ENCODE results near the gene PSAP.

The PSAP gene

DNA sequence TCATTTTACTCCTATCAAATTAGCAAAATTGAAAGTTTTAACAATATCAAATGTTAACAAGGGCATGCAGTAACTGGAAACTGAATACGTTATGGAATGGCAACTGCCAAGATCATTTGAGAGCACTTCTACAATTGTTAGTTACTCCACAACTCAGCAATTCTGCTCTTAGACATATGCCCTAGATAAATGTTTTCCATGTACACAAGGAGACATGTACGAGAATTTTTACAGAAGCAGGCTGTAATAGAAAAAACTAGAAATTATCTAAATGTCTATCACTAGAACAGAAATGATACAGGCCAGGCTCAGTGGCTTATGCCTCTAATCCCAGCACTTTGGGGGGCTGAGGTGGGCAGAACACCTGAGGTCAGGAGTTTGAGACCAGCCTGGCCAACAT lies 7.0 kb downstream of the PSAP start:
- DNase-seq, result no peak

DNA sequence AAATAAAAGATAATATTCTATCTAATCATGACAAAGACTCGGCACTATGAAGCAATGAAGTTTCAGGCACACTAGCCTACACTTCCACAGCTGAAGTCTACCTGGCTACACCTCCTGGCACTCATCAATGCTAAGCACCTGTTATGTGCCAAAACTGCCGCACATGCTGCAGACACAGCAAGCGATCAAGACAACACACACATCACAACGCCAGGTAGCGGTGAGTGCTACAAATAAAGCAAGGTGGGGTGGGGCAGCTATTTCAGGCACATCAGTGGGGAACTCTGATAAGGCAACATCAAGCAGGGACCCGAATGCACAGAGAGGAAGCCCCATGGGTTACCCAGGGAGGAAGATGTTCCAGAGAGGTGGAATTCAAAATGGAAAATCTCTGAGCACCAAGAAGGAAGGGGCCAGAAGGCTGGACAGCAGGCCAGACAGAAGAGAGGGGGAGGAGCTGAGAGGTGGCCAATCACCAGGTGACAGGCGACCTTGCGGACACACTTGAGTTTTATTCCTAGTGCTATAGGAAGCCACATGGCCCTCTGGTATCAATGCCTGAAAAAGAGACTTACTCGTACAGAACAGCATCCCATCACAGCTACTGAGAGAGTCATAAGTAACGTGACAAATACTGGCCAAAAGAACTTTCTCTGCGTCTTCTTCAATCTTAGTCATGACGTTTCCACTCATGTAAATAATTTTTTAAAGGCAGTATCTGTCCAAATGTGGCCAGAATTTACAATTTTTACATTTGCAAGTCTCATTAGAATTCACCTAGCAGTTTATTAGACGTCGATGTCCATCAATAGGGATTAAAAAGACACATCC lies 8.0 kb downstream of the PSAP start:
- DNase-seq, result no peak

DNA sequence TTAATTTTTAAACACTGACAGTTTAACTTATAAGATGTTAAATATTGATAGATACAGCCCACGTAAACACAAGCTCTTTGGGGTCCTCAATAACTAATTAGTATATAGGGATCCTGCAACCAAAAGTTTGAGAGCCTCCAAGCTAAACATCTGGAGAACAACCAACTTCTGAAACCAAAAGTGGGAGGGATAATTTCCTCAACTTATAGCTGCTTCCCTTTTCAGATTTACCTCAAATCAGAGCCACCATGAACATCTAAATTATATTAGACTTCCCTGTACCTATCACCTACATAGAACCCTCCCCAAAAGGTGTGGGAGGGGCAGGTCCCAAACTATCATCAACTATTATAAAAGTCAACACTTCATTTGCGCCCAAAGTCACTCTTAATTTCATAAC lies 8.6 kb downstream of the PSAP start:
- DNase-seq, result no peak

DNA sequence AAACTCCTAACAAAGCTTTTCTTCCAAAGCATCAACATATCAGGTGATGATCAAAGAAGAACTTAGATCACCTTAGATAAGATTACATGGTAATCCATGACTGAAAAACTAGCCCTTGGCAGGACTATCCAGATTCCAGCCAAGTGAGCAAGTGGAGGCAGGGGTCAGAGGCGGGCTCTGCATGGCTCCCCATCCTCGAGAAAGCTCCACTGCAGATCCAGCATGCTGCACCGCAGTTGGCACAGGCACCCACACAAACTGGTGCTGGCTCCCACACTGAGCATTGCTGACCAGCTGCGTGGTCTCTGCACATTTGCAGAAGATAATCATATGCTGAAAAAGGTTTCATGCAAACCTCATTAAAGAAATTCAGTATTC lies 10.1 kb downstream of the PSAP start:
- DNase-seq, result no peak

DNA sequence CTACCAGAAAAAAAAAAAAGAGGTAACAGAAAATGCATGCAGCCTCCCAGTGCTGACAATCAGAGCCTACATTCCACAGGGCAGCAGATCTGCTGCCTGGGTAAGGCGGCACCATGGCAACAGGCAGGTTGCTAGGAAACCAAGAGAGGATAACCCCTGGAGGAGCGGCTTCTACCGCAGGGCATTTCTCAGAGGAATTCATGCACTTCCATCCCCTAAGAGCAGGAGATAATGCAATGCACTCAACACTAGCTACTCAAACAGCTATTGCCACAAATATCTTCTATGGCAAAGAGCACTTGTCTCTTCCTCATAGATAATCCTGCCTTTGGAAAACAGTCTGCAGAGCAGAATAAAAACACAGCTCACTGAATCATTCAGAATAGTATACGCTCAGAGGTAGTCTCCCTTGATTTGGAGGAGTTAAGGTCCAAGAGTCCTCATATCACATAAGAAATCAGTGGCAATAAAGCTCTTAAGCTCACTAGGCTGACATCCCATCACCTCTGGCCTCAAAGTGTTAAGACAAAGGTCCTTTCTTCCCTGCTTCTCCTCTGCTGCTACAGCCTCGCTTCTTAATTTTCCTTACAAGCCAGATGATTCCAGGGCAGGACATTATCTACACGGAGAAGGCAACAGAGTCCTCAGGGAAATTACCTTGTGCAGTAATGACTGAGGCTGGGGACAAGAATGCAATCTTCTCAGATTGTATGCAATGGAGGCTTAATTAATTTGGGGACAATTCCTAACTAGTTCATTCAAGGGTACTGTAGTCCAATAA lies 10.7 kb downstream of the PSAP start:
- no peak for DNase-seq

DNA sequence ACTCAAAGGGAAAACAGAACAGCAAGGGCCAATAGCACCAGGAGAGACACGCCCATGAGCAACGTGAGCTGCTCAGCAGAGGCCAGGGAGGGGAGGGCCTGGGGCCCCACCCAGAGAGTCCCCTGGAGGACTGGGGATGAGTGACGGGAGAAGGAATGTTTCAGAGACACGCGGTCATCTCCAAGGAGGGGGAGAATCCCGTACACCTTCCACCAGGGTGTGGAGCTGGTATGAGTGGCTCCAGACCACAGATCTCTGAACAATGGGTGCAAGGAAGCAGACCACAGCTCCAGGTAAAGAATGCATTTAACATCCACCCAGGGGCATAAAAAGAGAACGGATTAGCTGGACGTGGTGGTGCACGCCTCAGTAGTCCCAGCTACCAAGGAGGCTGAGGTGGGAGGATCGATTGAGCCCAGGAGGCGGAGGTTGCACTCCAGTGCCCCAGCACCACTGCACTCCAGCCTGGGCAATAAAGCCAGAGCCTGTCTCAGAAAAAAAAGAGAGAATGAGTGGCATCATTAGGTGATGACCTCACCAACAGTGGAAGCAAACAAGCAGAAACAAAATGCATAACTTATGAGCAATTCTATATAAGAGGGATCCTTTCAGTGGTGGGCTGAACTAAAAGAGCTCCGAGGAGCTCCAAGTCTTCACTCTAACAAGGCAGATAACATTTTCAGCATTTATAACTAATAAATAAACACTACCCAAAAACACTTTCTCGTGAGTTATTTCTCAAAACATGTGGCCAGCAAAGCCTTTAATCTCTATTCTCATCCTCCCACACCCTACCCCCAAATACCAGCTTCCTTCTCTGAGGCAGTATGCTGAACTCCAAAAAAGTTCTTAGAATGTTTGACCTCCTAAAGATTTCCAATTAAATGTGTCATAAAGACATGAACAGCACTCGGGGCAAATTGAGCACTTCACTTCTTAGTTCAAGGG lies 12.5 kb downstream of the PSAP start:
- DNase-seq, result no peak

DNA sequence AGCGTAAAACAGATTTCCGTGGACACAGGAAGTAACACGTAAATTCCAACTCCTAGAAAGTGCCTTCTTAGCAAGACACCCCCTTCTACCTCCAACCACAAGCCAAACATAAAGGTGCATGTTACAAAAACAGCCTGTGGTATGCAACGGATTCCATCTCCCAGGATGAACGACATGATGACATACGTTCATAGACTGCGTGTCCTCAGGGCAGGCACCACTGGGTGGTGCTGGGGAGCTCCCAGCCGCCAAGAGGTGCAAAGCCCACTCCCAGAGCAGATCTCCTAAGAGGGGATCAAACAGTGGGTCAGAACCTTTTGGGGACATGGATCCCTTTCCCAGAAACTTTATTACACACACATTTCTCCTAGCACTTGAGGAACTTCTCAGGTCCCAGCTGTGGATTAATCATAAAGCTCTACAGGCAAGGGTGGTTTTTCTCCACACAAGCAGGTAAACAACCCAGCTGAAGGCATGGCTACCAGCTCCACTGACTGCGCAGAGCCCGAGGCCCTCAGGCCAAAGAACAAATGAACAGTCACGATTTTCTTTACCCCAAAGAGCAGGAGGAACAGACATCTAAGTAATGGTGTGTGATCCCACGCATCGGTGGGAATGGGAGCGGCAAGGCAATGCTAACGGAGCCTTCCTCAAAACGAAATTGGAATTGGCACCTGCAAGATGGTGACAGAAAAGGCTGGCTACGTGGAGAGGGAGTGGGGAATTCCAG lies 13.8 kb downstream of the PSAP start:
- DNase-seq, result no peak

DNA sequence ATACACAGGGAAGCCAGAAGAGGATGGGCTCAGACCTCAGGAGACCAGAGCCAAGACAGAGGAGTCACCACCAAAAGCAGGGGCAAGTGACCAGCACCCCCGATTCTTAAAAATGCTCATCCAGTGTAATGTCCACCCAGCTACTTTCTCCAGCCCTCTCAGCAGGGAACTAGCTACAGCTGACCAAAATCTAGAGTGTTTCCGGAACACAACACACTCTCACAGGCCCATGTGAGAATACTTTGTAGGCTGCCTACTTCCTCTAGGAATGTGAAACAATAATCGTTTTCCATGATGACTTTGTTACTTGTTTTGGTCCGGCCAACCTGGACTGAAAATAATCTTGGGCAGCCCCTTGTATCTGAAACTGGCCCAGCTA lies 14.5 kb downstream of the PSAP start:
- DNase-seq, result no peak

DNA sequence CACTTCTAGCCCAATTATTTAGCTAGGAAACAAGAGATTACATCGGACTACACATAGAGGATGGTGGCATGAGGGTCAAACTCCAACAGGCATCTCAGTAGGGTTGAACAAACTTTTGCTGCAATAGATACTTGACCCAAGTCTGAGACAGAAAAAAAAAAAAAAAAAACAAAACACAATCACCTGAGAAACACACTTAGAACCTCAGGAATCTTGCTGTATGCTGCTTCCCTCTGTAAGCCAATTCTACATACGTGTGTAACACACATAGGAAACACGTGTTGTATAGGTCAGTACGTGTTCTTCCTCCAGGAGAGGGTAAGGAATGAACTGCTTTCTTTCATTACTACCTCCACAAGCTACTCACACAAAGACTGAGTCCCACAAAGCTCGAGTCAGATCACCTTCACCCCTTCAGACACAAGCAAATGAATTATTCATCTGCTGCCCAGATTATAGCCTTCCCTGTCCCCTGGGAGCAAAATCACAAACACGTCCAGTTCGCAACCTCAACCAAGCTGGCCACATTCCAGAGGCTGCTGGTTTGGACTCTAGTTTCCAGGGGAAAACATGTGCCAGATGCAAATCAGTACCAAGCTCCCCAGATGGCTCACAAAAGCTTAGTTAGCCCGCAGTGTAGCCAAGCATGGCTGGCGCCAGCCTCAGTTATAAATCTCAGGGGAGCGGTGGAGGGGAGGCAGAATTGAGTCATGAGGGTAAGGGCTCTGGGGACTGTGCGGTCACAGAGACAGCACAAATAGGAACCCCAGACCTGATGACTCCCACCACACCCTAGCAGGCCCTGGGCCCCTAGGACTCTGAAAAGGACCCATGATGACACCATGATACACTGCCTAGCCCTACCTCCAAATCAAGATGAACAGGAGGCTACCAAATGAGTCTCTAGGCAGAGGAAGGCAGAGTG lies 15.1 kb downstream of the PSAP start:
- no peak for DNase-seq

DNA sequence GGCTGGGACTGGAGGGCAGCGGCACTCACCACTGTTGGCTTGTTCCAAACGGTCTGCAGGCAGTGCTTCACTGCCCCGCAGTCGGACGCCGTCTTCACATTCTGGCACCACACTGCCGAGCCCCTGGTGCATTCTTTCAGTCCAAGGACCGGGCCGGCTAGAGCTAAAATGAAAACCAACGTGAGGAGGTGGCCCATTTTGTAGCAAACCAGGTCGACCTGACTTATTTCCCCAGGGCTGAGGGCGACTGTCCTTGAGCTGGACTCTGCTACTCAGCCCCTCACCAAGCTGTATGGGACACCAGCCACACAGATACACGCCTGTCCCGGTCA lies 16.7 kb downstream of the PSAP start:
- DNase-seq, result no peak

DNA sequence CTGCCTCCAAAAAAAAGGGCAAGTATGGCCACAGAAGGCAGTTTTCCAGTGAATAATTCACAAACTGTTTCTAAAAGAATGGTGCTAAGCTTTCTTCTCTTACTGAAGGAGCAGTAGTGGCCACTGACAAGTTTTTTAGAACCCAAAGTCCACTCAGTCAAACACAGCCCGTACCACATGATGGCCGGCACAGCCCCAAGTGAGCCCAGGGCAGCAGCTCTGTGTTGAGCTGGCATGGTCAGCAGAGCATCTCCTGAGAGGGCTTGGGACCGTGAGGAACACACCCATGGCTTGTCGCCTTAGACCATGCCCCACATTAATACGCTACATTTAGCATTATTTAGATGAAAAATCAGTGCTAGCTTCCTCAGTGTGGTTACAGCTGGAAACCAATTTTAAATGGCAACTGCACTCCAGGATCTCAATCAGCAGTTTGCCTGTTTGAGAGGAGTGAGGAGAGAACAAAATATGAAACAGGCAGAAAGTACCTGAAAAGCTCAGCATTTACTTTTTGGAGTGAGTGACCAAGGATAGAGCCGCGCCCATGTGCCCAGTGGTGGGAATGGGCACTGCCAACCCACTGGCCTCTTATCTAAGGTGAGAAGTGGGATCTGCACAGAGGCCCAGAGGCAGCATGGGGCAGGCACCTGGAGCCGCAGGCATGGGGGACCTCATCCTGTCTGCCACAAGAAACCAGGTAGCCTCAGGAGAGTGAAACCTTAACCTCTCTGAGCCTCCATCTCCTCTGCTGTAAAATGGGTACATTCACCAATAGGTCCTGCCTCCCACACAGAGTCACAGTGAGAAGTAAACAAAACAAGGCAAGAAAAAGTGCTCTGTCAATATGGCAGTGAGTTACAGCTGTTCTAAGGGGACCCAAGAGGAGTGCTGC lies 17.4 kb downstream of the PSAP start:
- DNase-seq, result no peak

DNA sequence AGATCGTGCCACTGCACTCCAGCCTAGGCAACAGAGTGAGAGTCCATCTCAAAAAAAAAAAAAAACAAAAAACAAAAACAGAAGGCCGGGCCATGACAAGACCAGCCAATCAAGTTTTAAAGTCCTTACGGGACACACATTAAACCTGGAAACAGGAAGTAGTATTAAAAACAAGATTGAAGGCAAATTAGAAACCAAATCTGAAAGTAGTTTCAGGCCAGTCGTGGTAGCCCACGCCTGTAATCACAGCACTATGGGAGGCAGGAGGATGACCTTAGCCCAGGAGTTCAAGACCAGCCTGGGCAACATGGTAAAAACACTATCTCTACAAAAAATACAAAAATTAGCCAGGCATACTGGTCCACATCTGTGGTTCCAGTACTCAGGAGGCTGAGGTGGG lies 18.1 kb downstream of the PSAP start:
- DNase-seq, result no peak

DNA sequence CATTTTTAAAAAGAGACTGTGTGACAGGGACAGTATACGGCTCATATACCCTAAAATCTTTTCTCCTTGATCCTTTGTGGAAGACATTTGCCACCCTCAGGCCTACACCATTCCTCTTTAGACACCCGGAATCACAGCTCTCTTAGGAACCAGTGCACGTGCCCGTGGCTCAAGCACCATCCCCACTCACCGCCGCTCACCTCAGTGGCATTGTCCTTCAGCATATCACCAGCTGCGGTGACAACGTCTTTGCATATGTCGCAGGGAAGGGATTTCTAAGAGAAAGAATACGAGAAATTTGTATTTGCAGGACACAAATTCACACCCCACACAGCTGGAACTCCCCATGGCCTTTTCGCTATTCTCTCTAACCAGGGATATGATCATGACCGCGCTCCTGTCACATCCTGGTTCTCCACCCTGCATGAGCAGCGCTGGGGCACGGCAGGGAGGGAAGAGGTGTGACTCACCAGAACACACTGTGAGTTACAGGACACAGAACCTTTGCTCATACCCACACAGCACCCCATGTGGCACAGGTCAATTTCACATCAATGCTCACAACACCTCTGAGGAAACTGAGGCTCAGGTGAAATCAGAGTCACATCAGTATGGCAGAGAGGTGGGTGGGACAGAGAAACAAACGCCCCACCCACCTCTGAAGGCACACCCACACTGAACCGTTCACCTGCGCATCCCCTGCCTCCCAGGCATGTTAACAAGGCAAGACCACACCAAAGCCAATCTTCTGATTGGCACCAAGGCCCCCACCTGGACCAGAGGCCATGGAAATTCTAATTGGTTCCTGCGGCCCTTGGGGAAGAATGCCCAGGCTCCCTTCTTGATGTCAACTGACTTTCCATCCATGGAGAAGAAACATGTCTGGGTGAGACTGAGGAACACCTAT lies 19.2 kb downstream of the PSAP start:
- DNase-seq, result no peak

DNA sequence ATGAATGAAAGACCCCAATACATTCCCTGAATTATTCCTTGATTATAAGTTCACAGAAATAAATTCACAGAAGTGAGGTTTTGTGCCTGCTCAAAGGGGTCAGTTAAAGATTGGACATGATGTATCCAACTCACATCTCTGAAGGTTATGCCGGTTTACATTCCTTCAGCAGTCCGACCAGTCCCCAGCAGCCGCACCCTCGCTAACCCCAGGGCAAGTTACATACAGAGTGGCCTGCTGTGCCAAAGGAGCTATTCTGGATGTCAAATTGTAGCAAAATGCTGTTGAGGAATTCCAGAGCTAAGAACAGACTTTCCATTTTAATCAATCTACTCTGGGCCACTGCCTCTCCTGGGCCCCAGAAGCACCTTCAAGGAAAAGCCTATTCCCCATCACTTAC lies 20.3 kb downstream of the PSAP start:
- DNase-seq, result no peak

DNA sequence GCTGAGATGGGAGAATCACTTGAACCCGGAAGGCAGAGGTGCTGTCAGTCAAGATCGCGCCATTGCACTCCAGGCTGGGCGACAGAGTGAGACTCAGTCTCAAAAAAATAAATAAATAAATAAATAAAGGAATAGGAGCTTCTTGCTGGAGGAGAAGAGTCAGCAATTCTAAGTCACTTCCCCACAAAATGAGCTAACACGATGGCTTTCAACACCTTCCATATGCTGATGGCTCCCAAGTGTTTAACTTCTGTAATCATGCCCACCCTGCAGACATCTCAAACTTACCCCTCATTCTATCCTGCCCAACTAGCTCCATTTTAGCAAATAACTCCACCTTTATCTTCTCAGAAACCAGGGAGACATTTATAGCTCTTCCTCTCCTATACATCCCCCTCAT lies 21.2 kb downstream of the PSAP start:
- no peak for DNase-seq

DNA sequence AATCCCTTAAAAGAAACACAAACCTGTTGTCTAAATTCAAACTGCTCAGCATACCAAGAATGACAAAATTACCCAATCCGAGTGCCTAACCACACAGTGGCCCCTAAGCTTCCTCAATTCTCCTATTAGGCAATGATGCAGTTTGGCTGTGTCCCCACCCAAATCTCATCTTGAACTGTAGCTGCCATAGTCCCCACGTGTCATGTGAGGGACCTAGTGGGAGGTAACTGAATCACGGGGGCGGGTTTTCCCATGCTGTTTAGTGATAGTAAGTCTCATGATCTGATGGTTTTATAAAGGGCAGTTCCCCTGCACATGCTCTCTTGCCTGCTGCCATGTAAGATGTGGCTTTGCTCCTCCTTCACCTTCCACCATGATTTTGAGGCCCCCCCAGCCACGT lies 21.9 kb downstream of the PSAP start:
- no peak for DNase-seq

DNA sequence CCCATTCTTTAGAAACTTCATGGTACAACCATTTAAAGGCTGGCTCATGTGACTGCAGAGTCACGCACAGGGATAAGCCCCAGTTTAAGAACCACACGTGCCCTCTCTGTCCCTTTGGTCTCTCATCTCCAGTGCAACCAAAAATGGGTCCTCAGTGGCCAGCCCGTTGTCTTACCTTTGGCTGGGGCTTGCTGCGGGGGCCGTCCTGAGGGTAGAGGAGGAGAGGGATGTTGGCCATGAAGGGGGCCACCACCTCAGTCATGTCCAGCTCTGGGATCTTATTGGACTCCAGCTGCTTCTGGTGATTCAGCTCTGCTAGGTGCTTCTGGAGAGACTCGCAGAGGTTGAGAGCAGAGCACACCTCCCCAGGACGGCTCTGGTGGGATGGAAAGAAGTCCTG lies 22.3 kb downstream of the PSAP start:
- no peak for DNase-seq

DNA sequence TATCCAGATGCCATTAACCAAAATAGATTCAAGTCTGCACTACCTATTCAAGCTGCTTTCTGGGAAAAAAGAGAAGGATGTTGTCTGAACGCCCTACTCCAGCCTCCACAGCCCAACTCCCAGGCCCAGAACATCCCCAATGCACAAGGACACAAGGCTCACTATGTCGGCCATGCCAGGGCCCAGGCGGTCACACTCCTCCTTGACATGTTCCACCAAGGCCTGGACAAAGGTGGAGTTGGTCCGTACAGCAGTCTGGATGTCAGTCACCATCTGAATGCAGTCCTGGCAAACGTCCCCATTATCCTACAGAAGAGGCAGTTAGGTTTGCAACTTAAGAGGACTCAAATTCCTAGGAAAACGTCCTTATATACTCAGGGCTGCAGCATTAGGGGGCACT lies 23.2 kb downstream of the PSAP start:
- DNase-seq, result no peak

DNA sequence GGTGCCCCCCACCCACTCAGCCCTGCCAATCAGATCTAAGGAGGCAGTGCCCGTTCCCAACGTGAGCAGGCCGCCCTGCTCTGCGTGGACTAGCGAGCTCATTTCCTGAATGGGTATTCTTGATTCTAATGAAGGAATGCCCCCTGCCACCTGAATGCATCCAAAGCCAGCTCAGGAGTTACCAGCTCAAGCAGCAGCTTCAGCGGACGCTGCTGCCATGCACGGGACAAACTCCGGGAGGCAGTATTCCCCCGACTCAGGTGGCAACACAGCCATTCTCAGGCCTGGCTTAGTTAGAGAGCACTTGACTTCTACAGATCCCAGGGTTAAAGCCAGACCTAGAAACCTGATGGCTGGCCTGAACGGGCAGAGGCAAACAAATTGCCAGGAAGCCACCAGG lies 25.8 kb downstream of the PSAP start:
- no peak for DNase-seq

DNA sequence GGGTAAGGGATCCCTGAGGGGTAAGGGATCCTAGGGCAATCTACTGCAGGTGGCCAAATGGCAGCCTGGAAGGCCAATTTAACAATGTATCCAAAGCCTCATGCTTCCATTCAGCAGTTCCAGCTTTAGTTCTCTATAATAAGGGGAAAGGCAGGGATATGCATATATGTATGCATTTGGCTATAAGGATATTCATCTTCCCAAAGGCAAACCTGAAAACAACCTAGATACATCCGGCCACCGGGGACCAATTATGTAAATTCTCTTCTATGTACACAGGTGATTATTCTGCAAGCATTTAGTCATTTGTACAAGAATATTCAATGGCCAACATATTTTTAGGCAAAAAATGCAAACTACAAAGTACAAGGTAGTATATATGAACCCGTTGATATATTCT lies 26.7 kb downstream of the PSAP start:
- DNase-seq, result no peak

Measured in activated CD4-positive, alpha-beta T cell treated with anti-CD3 and anti-CD28 coated beads, Interleukin-2, amount 50 U/mL, for 48 hours (primary cell).